PC-9 (cell line): ENCODE measurements around the gene C14orf132.

Experiments
- CTCF ChIP-seq: fragments of 200-600 bp; sonication (generic); conservative IDR thresholded peaks from 2 replicates; pipeline ENCODE4 v1.6.1; 2017; ENCODE audit warnings: mixed run types, antibody characterized with exemption, mild to moderate bottlenecking, moderate library complexity
- EZH2 ChIP-seq: fragments of 200-600 bp; sonication (generic); IDR thresholded peaks from 2 replicates; pipeline ENCODE4 v1.8.0; 2017; ENCODE audit warnings: antibody characterized with exemption, low read depth

- TF ChIP-seq CTCF (no peak), EZH2 (no peak)
Observed at GRCh38 chr14:96030108-96030760, 8.9 kb upstream of the C14orf132 start.
